NOMO-1 treated with DMSO at 0.1 percent for 48 hours (cell line): ENCODE results near the gene CYP1A1.

ENCODE experiments used
- DNase-seq: peaks from one replicate; lab custom pipeline; 2025; ENCODE audit not compliant: unreplicated experiment; lab: John Stamatoyannopoulos, UW

Gene CYP1A1

GRCh38 chr15:74695597-74696397 lies 29.5 kb downstream of the CYP1A1 start, which contains the start of gene EDC3:
TSS of gene EDC3 (minus strand) at chr15:74696024. CDS start at chr15:74675124, 20,900 bp downstream.
- DNase-seq: peak; percentile 85

DNA sequence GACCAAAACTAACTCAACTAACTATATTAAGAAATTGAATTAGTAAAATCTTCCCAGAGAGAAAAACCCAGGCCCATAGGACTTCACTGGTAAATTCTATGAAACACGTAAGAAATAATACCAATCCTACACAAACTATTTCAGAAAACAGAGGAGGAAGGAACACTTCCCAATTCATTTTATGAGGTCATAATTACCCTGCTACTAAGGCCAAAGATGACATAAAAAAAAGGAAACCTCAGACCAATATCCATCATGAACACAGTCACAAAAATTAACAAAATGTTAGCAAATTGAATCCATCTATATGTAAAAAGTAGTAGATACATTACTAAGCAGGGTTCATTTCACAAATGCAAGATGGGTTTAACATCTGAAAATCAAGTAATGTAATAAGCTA lies 33.0 kb downstream of the CYP1A1 start:
- no peak for DNase-seq

GRCh38 chr15:74683758-74684157 lies 41.6 kb downstream of the CYP1A1 start:
- no peak for DNase-seq

DNA sequence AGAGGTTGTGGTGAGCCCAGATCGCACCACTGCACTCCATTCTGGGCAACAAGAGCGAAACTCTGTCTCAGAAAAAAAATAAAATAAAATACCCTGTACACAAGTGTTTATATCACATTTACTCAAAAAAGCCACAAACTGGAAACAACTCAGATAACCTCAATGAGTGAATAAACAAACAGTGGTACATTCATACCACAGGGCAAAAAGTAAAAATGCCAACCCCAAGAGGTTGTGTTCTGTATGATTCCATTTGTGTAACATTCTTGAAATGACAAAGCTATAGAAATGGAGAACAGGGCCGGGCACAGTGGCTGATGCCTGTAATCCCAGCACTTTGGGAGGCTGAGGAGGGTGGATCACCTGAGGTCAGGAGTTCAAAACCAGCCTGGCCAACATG lies 42.4 kb downstream of the CYP1A1 start:
- no peak for DNase-seq

GRCh38 chr15:74680456-74680855 lies 44.9 kb downstream of the CYP1A1 start:
- no peak for DNase-seq

DNA sequence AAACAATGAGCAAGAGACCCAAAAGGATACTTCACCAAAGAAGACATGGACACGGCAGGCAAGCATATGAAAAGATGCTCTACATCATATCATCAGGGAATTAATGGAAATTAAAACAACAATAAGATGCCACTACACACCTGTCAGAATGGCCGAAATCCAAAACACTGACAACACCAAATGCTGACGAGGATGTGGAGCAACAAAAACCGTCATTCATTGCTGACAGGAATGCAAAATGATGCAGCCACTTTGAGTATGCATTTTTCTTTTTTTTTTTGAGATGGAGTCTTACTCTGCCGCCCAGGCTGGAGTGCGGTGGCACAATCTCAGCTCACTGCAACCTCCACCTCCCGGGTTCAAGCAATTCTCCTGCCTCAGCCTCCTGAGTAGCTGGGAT lies 48.5 kb downstream of the CYP1A1 start:
- DNase-seq: no peak

DNA sequence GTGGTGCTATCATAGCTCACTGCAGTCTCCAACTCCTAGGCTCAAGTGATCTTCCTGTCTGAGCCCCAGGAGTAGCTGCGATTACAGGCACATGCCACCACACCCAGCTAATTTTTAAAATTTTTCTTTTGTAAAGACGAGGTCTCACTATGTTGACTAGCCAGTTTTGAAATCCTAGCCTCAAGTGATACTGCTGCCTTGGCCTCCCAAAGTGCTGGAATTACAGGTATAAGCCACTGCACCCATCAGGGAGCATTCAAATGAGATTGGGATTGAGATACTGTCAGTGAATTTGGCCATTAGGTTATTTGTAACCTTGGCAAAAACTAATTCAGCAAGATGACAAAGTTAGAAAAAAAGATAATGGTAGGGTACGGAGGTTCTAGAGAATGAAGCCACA lies 51.2 kb downstream of the CYP1A1 start:
- no peak for DNase-seq

DNA sequence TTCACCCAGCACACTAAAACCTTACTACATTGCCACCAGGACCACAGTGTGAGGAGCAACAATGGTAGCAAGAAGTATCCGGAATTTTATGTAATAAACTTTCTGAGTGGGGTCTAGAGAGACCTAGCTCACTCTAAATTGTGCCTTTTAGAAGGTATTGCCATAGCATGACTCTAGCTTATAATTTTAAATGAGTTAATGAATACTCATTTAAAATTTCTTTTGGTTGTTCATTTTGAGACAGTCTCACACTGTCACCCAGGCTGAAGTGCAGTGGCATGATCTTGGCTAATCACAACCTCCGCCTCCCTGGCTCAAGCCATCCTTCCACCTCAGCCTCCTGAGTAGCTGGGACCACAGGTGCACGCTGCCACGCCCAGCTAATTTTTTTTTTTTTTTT lies 55.7 kb downstream of the CYP1A1 start:
- DNase-seq: no peak
